KOPT-K1 (cell line): Measurements from ENCODE around the gene SLC22A5.

Experiments used
- H3K27ac ChIP-seq: fragments of 200-600 bp; sonication (generic); 2 replicates; pipeline ENCODE4 v1.5.1; 2016; ENCODE audit warnings: antibody characterized with exemption, mild to moderate bottlenecking, low read depth, low read length; ENCODE audit not compliant: poor library complexity, severe bottlenecking
- H3K36me3 ChIP-seq: fragments of 200-600 bp; sonication (generic); 2 replicates; pipeline ENCODE4 v1.5.1; 2017; ENCODE audit warnings: antibody characterized with exemption, mild to moderate bottlenecking, low read length, moderate library complexity; ENCODE audit not compliant: insufficient read depth
- H3K9me3 ChIP-seq: fragments of 200-600 bp; sonication (generic); 2 replicates; pipeline ENCODE4 v1.5.1; 2017; ENCODE audit warnings: antibody characterized with exemption, low read length, mild to moderate bottlenecking; ENCODE audit not compliant: insufficient read depth, poor library complexity, severe bottlenecking

SLC22A5 gene

GRCh38 chr5:132369474-132370180, at the start of gene SLC22A5:
Gene SLC22A5, plus strand, starts transcription at chr5:132369710. Its CDS starts 263 bp downstream, at chr5:132369973.
- Histone ChIP-seq H3K9me3 (no peaks in the 10 kb centered on the region), H3K27ac (peak within 1 kb of the TSS; percentile 61), H3K36me3 (no peaks in the 10 kb centered on the region)

GRCh38 chr5:132319975-132320374, 49.5 kb upstream of the SLC22A5 start:
- H3K9me3 ChIP-seq, result no peaks in the 10 kb centered on the region
- no peak overlapping the region for H3K27ac ChIP-seq
- no peaks in the 10 kb centered on the region for H3K36me3 ChIP-seq

GRCh38 chr5:132321109-132321721, 48.3 kb upstream of the SLC22A5 start:
- Histone ChIP-seq H3K36me3 (no peaks in the 10 kb centered on the region), H3K27ac (no peak overlapping the region), H3K9me3 (no peaks in the 10 kb centered on the region)

GRCh38 chr5:132322266-132322665, 47.2 kb upstream of the SLC22A5 start:
- Histone ChIP-seq H3K9me3 (no peaks in the 10 kb centered on the region), H3K36me3 (no peaks in the 10 kb centered on the region), H3K27ac (no peak overlapping the region)

- Histone ChIP-seq H3K36me3 (no peaks in the 10 kb centered on the region), H3K9me3 (no peaks in the 10 kb centered on the region), H3K27ac (no peak overlapping the region)
Measured at GRCh38 chr5:132323202-132323601, 46.3 kb upstream of the SLC22A5 start.

GRCh38 chr5:132325691-132326090, 43.8 kb upstream of the SLC22A5 start:
- Histone ChIP-seq H3K27ac (no peak overlapping the region), H3K36me3 (no peaks in the 10 kb centered on the region), H3K9me3 (no peaks in the 10 kb centered on the region)

GRCh38 chr5:132327252-132327955, 42.1 kb upstream of the SLC22A5 start:
- Histone ChIP-seq H3K9me3 (no peaks in the 10 kb centered on the region), H3K36me3 (no peaks in the 10 kb centered on the region), H3K27ac (no peak overlapping the region)

- Histone ChIP-seq H3K9me3 (no peaks in the 10 kb centered on the region), H3K27ac (no peak overlapping the region), H3K36me3 (no peaks in the 10 kb centered on the region)
Measured at GRCh38 chr5:132334812-132335211, 34.7 kb upstream of the SLC22A5 start.

- Histone ChIP-seq H3K36me3 (no peaks in the 10 kb centered on the region), H3K27ac (no peak overlapping the region), H3K9me3 (no peaks in the 10 kb centered on the region)
Measured at GRCh38 chr5:132335402-132335801, 34.1 kb upstream of the SLC22A5 start.

GRCh38 chr5:132339502-132339901, 30.0 kb upstream of the SLC22A5 start:
- H3K36me3 ChIP-seq, result no peaks in the 10 kb centered on the region
- H3K27ac ChIP-seq, result no peak overlapping the region
- no peaks in the 10 kb centered on the region for H3K9me3 ChIP-seq

- H3K27ac ChIP-seq, result no peak overlapping the region
- no peaks in the 10 kb centered on the region for H3K9me3 ChIP-seq
- H3K36me3 ChIP-seq, result no peaks in the 10 kb centered on the region
Measured at GRCh38 chr5:132342291-132343180, 27.0 kb upstream of the SLC22A5 start.

GRCh38 chr5:132344775-132345514, 24.6 kb upstream of the SLC22A5 start:
- H3K9me3 ChIP-seq, result no peaks in the 10 kb centered on the region
- no peaks in the 10 kb centered on the region for H3K36me3 ChIP-seq
- H3K27ac ChIP-seq, result no peak overlapping the region

- no peaks in the 10 kb centered on the region for H3K36me3 ChIP-seq
- H3K27ac ChIP-seq, result no peak overlapping the region
- no peaks in the 10 kb centered on the region for H3K9me3 ChIP-seq
Measured at GRCh38 chr5:132353486-132353995, 16.0 kb upstream of the SLC22A5 start.
